ENCODE data around the gene NUDC. TPM values are rescaled to one million over a fixed set of nuclear protein-coding genes. Genes with fewer than 3 reads are reported as not detected.

Gene NUDC
- total and polyA plus RNA-seq, 3 experiments from 2014 or later = 122 to 168 (median 167) TPM

DNA sequence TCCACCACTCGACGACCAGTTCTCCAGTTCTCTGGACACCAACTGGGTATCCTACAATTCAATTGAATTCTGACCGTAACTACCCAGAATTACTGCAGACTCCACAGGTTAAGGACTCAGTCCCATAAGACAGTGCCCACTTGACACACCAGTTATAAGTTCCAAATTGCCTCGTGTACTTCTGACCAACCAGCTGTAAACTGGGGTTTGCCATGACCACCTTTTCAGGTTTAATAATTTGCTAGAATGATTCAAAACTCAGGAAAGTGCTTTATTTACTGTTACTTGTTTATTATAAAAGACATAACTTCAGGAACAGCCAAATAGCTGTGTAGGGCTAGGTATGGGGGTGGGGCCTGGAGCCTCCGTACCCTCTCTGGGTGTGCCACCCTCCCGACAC, 15.3 kb downstream of the NUDC start:
- no peak for DNase-seq
- H3K9me3 ChIP-seq (ENCODE audit: low read length) = no peaks in the 10 kb centered on the region
- no peak overlapping the region for H3K4me3 ChIP-seq (ENCODE audit: low read length)
- ChIA-PET POLR2A (no interaction called here), CTCF (no interaction called here)
- Mint-ChIP-seq H3K27me3 (no peaks in the 10 kb centered on the region), H3K9me3 (no peaks in the 10 kb centered on the region), H3K36me3 (peaks cover 0 to 60% (median 6%) of the 10 kb centered on the region in 3 donors), H3K4me3 (no peak overlapping the region), H3K27ac (no peak overlapping the region), H3K4me1 (peaks cover 4 to 8% (median 5%) of the 10 kb centered on the region in 3 donors)
- no peaks in the 10 kb centered on the region for H3K4me1 ChIP-seq (ENCODE audit: insufficient read depth, low read length)
- H3K27me3 ChIP-seq (ENCODE audit: insufficient read depth, low read length, poor library complexity, severe bottlenecking) = no peaks in the 10 kb centered on the region
- H3K36me3 ChIP-seq (ENCODE audit: insufficient read depth, low read length) = peaks cover 15% of the 10 kb centered on the region
- H3K27ac ChIP-seq (ENCODE audit: low read depth, low read length) = no peak overlapping the region

DNA sequence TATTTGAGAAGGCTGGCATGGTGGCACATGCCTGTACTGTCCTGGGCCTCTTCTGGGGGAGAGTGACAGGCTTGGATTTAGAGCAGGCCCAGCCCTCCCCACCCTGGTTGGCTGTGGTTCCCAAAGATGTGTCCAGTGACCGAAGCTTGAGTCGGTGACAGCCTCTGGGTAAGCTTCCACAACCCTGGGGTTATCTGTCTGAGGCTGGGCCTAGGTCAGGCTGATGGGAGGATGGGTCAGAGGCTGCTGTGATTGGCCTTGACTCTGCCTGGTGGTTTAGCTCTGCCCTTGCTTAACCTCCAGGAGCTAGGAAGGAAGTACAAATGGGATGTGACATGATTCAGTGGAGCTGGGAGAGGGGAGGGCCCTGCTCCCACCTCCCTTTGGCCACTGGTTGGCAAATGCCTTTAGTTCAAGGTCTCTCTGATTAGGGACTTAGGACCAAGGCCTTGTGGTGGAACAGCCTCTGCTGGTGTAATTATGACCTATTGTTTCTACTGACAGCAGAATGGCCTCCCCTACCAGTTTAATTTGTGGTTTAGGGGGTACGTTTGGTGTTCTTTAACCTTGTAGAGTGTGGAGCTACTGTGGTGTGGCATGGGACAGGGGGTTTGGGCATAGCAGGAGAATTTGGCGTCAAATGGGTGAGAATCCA, 16.6 kb downstream of the NUDC start:
- Histone ChIP-seq H3K27me3 (ENCODE audit: insufficient read depth, low read length, poor library complexity, severe bottlenecking) (no peaks in the 10 kb centered on the region), H3K27ac (ENCODE audit: low read depth, low read length) (no peak overlapping the region), H3K4me1 (ENCODE audit: insufficient read depth, low read length) (no peaks in the 10 kb centered on the region), H3K9me3 (ENCODE audit: low read length) (no peaks in the 10 kb centered on the region), H3K36me3 (ENCODE audit: insufficient read depth, low read length) (peaks cover 25% of the 10 kb centered on the region), H3K4me3 (ENCODE audit: low read length) (no peak overlapping the region)
- H3K9me3 Mint-ChIP-seq = no peaks in the 10 kb centered on the region
- POLR2A ChIA-PET = no interaction called here
- CTCF ChIA-PET = no interaction called here
- H3K4me1 Mint-ChIP-seq = peaks cover 0 to 4% (median under 1%) of the 10 kb centered on the region in 3 donors
- H3K4me3 Mint-ChIP-seq = no peak overlapping the region
- peak overlapping the region in 2 of 8 donors; percentile 65 to 67 for H3K27ac Mint-ChIP-seq
- no peak for DNase-seq
- no peaks in the 10 kb centered on the region for H3K27me3 Mint-ChIP-seq
- peaks cover 0 to 60% (median 6%) of the 10 kb centered on the region in 3 donors for H3K36me3 Mint-ChIP-seq

- ChIA-PET POLR2A (no interaction called here), CTCF (no interaction called here)
- Histone ChIP-seq H3K4me1 (ENCODE audit: insufficient read depth, low read length) (no peaks in the 10 kb centered on the region), H3K9me3 (ENCODE audit: low read length) (no peaks in the 10 kb centered on the region), H3K27me3 (ENCODE audit: insufficient read depth, low read length, poor library complexity, severe bottlenecking) (no peaks in the 10 kb centered on the region), H3K27ac (ENCODE audit: low read depth, low read length) (no peak overlapping the region), H3K36me3 (ENCODE audit: insufficient read depth, low read length) (peaks cover 30% of the 10 kb centered on the region), H3K4me3 (ENCODE audit: low read length) (no peak overlapping the region)
- Mint-ChIP-seq H3K4me1 (peaks cover 0 to 4% (median 0%) of the 10 kb centered on the region in 3 donors), H3K27ac (peak overlapping the region in 2 of 8 donors; percentile 23 to 70), H3K36me3 (peaks cover 0 to 62% (median 5%) of the 10 kb centered on the region in 3 donors), H3K27me3 (no peaks in the 10 kb centered on the region), H3K4me3 (no peak overlapping the region), H3K9me3 (no peaks in the 10 kb centered on the region)
- DNase-seq = no peak
Observed at GRCh38 chr1:26938659-26939025, 17.1 kb downstream of the NUDC start.

DNA sequence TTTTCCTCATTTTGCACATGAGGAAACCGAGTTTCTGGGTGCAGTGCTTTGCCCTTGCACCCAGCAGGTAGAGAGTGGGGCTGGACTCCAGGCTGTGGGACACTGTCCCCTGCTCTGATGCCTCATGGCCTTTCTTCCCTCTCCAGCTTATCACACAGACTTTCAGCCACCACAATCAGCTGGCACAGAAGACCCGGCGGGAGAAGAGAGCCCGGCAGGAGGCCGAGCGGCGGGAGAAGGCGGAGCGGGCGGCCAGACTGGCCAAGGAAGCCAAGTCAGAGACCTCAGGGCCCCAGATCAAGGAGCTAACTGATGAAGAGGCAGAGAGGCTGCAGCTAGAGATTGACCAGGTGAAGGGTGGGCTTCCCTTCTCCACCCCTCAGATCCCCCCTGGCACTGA, 19.8 kb downstream of the NUDC start:
- Histone ChIP-seq H3K9me3 (ENCODE audit: low read length) (no peaks in the 10 kb centered on the region), H3K27ac (ENCODE audit: low read depth, low read length) (no peak overlapping the region), H3K4me3 (ENCODE audit: low read length) (no peak overlapping the region), H3K4me1 (ENCODE audit: insufficient read depth, low read length) (no peaks in the 10 kb centered on the region), H3K36me3 (ENCODE audit: insufficient read depth, low read length) (peaks cover 27% of the 10 kb centered on the region), H3K27me3 (ENCODE audit: insufficient read depth, low read length, poor library complexity, severe bottlenecking) (no peaks in the 10 kb centered on the region)
- Mint-ChIP-seq H3K36me3 (peaks cover 9 to 70% (median 10%) of the 10 kb centered on the region in 3 donors), H3K27ac (peak overlapping the region in 2 of 8 donors; percentile 29 to 66), H3K27me3 (no peaks in the 10 kb centered on the region), H3K4me1 (no peaks in the 10 kb centered on the region), H3K4me3 (no peak overlapping the region), H3K9me3 (no peaks in the 10 kb centered on the region)
- ChIA-PET POLR2A (no interaction called here), CTCF (no interaction called here)
- no peak for DNase-seq

DNA sequence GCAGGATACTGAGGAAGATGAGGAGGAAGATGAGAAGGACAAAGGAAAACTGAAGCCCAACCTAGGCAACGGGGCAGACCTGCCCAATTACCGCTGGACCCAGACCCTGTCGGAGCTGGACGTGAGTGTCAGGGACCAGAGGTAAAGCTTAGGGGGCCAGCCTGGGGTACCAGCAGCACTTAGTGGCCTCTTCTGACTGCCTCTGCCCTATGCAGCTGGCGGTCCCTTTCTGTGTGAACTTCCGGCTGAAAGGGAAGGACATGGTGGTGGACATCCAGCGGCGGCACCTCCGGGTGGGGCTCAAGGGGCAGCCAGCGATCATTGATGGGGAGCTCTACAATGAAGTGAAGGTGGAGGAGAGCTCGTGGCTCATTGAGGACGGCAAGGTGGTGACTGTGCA, 21.1 kb downstream of the NUDC start:
- H3K27me3 Mint-ChIP-seq = no peaks in the 10 kb centered on the region
- no peaks in the 10 kb centered on the region for H3K4me1 ChIP-seq (ENCODE audit: insufficient read depth, low read length)
- no peak overlapping the region for H3K4me3 Mint-ChIP-seq
- no peak for DNase-seq
- peaks cover 27% of the 10 kb centered on the region for H3K36me3 ChIP-seq (ENCODE audit: insufficient read depth, low read length)
- POLR2A ChIA-PET = no interaction called here
- no peak overlapping the region for H3K27ac ChIP-seq (ENCODE audit: low read depth, low read length)
- H3K4me1 Mint-ChIP-seq = no peaks in the 10 kb centered on the region
- no peak overlapping the region for H3K4me3 ChIP-seq (ENCODE audit: low read length)
- CTCF ChIA-PET = interaction anchor here (0.6 kb wide), 1 partner anchor 902 kb away, joined by 4 read pairs; no protein-coding TSS in a partner anchor
- H3K27ac Mint-ChIP-seq = peak overlapping the region in 2 of 8 donors; percentile 47 to 63
- H3K9me3 Mint-ChIP-seq = no peaks in the 10 kb centered on the region
- peaks cover 9 to 69% (median 12%) of the 10 kb centered on the region in 3 donors for H3K36me3 Mint-ChIP-seq
- H3K9me3 ChIP-seq (ENCODE audit: low read length) = no peaks in the 10 kb centered on the region
- H3K27me3 ChIP-seq (ENCODE audit: insufficient read depth, low read length, poor library complexity, severe bottlenecking) = no peaks in the 10 kb centered on the region

DNA sequence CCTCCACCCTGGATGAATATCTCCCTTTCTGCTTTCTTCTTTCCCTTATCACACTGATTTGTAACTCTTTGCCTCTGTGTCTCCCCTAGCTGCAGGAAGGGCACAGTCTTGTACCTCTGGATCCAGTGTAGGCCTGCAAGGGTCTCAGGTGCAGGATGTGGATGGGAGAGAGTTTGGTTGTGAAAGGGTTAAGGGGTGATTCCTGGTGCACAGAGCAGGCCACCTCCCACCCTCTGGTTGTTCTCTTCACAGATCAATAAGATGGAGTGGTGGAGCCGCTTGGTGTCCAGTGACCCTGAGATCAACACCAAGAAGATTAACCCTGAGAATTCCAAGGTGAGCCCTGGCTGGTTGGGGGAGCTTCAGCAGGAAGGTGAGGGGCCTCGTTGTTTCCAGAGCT, 23.6 kb downstream of the NUDC start:
- Histone ChIP-seq H3K27me3 (ENCODE audit: insufficient read depth, low read length, poor library complexity, severe bottlenecking) (no peaks in the 10 kb centered on the region), H3K36me3 (ENCODE audit: insufficient read depth, low read length) (peaks cover 28% of the 10 kb centered on the region), H3K27ac (ENCODE audit: low read depth, low read length) (no peak overlapping the region), H3K4me3 (ENCODE audit: low read length) (no peak overlapping the region), H3K4me1 (ENCODE audit: insufficient read depth, low read length) (no peaks in the 10 kb centered on the region), H3K9me3 (ENCODE audit: low read length) (no peaks in the 10 kb centered on the region)
- CTCF ChIA-PET = no interaction called here
- Mint-ChIP-seq H3K4me3 (no peak overlapping the region), H3K9me3 (no peaks in the 10 kb centered on the region), H3K36me3 (peaks cover 9 to 70% (median 15%) of the 10 kb centered on the region in 3 donors), H3K27me3 (no peaks in the 10 kb centered on the region), H3K27ac (peak overlapping the region in 1 of 8 donors; percentile 76), H3K4me1 (no peaks in the 10 kb centered on the region)
- POLR2A ChIA-PET = no interaction called here
- DNase-seq = no peak

DNA sequence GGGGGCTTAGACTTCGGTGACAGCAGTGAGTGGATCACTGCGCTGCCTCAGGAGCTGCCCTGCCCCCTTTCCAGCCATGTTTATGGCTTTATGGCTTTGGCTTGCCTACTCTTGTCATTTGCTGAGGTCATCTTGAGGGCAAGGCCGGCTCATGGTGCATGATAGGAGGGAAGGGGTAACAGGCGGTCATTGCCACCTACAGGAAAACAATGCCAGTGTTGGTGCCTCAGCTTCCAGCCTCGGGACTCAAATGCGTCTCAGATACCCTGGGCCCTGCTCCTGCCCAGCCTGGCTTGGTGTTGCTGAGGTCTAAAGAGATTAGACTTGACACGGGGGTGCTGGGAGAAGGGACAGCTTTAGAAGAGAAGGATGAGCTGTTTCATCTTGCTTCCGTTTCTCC, 24.2 kb downstream of the NUDC start:
- H3K4me1 Mint-ChIP-seq = no peaks in the 10 kb centered on the region
- peaks cover 9 to 73% (median 15%) of the 10 kb centered on the region in 3 donors for H3K36me3 Mint-ChIP-seq

GRCh38 chr1:26946270-26946669, 24.7 kb downstream of the NUDC start:
- ChIA-PET CTCF (no interaction called here), POLR2A (no interaction called here)
- H3K4me3 Mint-ChIP-seq = no peak overlapping the region
- no peaks in the 10 kb centered on the region for H3K27me3 Mint-ChIP-seq
- H3K4me1 Mint-ChIP-seq = no peaks in the 10 kb centered on the region
- no peaks in the 10 kb centered on the region for H3K27me3 ChIP-seq (ENCODE audit: insufficient read depth, low read length, poor library complexity, severe bottlenecking)
- no peak for DNase-seq
- H3K9me3 ChIP-seq (ENCODE audit: low read length) = no peaks in the 10 kb centered on the region
- H3K9me3 Mint-ChIP-seq = no peaks in the 10 kb centered on the region
- no peak overlapping the region for H3K4me3 ChIP-seq (ENCODE audit: low read length)
- no peak overlapping the region for H3K27ac ChIP-seq (ENCODE audit: low read depth, low read length)
- peaks cover 9 to 73% (median 15%) of the 10 kb centered on the region in 3 donors for H3K36me3 Mint-ChIP-seq
- peaks cover 26% of the 10 kb centered on the region for H3K36me3 ChIP-seq (ENCODE audit: insufficient read depth, low read length)
- no peaks in the 10 kb centered on the region for H3K4me1 ChIP-seq (ENCODE audit: insufficient read depth, low read length)
- H3K27ac Mint-ChIP-seq = no peak overlapping the region

More for the DNA sequence above, 24.2 kb downstream of the NUDC start:
- no peak for DNase-seq
- H3K27me3 ChIP-seq (ENCODE audit: insufficient read depth, low read length, poor library complexity, severe bottlenecking) = no peaks in the 10 kb centered on the region
- H3K27ac ChIP-seq (ENCODE audit: low read depth, low read length) = no peak overlapping the region
- Mint-ChIP-seq H3K9me3 (no peaks in the 10 kb centered on the region), H3K4me3 (no peak overlapping the region), H3K27me3 (no peaks in the 10 kb centered on the region), H3K27ac (no peak overlapping the region)
- H3K4me1 ChIP-seq (ENCODE audit: insufficient read depth, low read length) = no peaks in the 10 kb centered on the region
- no peaks in the 10 kb centered on the region for H3K9me3 ChIP-seq (ENCODE audit: low read length)
- ChIA-PET CTCF (no interaction called here), POLR2A (no interaction called here)
- H3K36me3 ChIP-seq (ENCODE audit: insufficient read depth, low read length) = peaks cover 28% of the 10 kb centered on the region
- H3K4me3 ChIP-seq (ENCODE audit: low read length) = no peak overlapping the region

Data from CD8-positive, alpha-beta memory T cell (primary cell).